Measurements from ENCODE around the gene DOCK8. TPM values are rescaled to one million over a fixed set of nuclear protein-coding genes. Genes with fewer than 3 reads are reported as not detected.

DOCK8 gene
- total and polyA plus RNA-seq, 10 donors = 34.3 to 275 (median 184) TPM

GRCh38 chr9:206481-206880 is 8.2 kb upstream of the DOCK8 start:
- Histone ChIP-seq H3K27me3 (replicated peaks in 1 of 7) (no peaks in the 10 kb centered on the region), H3K9me3 (no peaks in the 10 kb centered on the region), H3K36me3 (no peaks in the 10 kb centered on the region), H3K4me1 (peaks cover 0 to 21% (median 7%) of the 10 kb centered on the region in 6 donors), H3K27ac (no peak overlapping the region), H3K4me3 (no peak overlapping the region)
- WGBS, 5 donors = 77 to 100% (median 83%) methylated on average over 1 of the region's 1 CpG
- TF ChIP-seq POLR2AphosphoS5 (IDR thresholded peaks at IDR 0.05) (no peak), POLR2A (IDR thresholded peaks at IDR 0.05) (no peak), CTCF (IDR thresholded peaks at IDR 0.05 in 8 of 11, conservative IDR thresholded peaks at IDR 0.05 in 3 of 11) (no peak)
- DNase-seq = no peak
- intact Hi-C loops (cut with DNase I; ENCODE audit: low total_unique reads) = no loop called here

- intact Hi-C loops (cut with DNase I; ENCODE audit: low total_unique reads) = no loop called here
- TF ChIP-seq POLR2AphosphoS5 (IDR thresholded peaks at IDR 0.05) = no peak
- no peak for TF ChIP-seq POLR2A (IDR thresholded peaks at IDR 0.05)
- no peak for TF ChIP-seq CTCF (IDR thresholded peaks at IDR 0.05 in 8 of 11, conservative IDR thresholded peaks at IDR 0.05 in 3 of 11)
- Histone ChIP-seq H3K36me3 (no peaks in the 10 kb centered on the region), H3K4me3 (no peak overlapping the region), H3K27ac (peak overlapping the region in 3 of 8 donors; percentile 47 to 55 (median 47)), H3K27me3 (replicated peaks in 1 of 7) (no peaks in the 10 kb centered on the region), H3K4me1 (peaks cover 5 to 49% (median 30%) of the 10 kb centered on the region in 6 donors), H3K9me3 (no peaks in the 10 kb centered on the region)
- 70 to 76% (median 74%) methylated on average over 14 of the region's 14 CpGs for WGBS, 5 donors
- DNase-seq = no peak
Observed at GRCh38 chr9:209143-209758, 5.4 kb upstream of the DOCK8 start.

GRCh38 chr9:211036-211435 is 3.6 kb upstream of the DOCK8 start:
- Histone ChIP-seq H3K36me3 (no peaks in the 10 kb centered on the region), H3K27me3 (replicated peaks in 1 of 7) (no peaks in the 10 kb centered on the region), H3K9me3 (no peaks in the 10 kb centered on the region), H3K4me3 (no peak overlapping the region), H3K27ac (peak overlapping the region; percentile 27 to 98 (median 86)), H3K4me1 (peaks cover 7 to 61% (median 39%) of the 10 kb centered on the region in 6 donors)
- WGBS, 5 donors = 46 to 77% (median 66%) methylated on average over 7 of the region's 7 CpGs
- TF ChIP-seq CTCF (IDR thresholded peaks at IDR 0.05 in 8 of 11, conservative IDR thresholded peaks at IDR 0.05 in 3 of 11) = no peak
- no peak for TF ChIP-seq POLR2AphosphoS5 (IDR thresholded peaks at IDR 0.05)
- TF ChIP-seq POLR2A (IDR thresholded peaks at IDR 0.05) = no peak
- intact Hi-C loops (cut with DNase I; ENCODE audit: low total_unique reads) = no loop called here
- no peak for DNase-seq

- 40 to 56% (median 50%) methylated on average over 5 of the region's 5 CpGs for WGBS, 5 donors
Observed at GRCh38 chr9:211557-211956, 3.1 kb upstream of the DOCK8 start.

More at GRCh38 chr9:211557-211956, 3.1 kb upstream of the DOCK8 start:
- H3K27ac ChIP-seq = peak overlapping the region; percentile 27 to 98 (median 86)
- no peaks in the 10 kb centered on the region for H3K9me3 ChIP-seq
- peak overlapping the region in 1 of 8 donors; percentile 13 for H3K4me3 ChIP-seq
- no peaks in the 10 kb centered on the region for H3K27me3 ChIP-seq (replicated peaks in 1 of 7)
- peaks cover 8 to 66% (median 44%) of the 10 kb centered on the region in 6 donors for H3K4me1 ChIP-seq
- TF ChIP-seq POLR2AphosphoS5 (IDR thresholded peaks at IDR 0.05) (no peak), CTCF (IDR thresholded peaks at IDR 0.05 in 8 of 11, conservative IDR thresholded peaks at IDR 0.05 in 3 of 11) (no peak), POLR2A (IDR thresholded peaks at IDR 0.05) (no peak)
- intact Hi-C loops (cut with DNase I; ENCODE audit: low total_unique reads) = no loop called here
- H3K36me3 ChIP-seq = no peaks in the 10 kb centered on the region
- DNase-seq = no peak
